Activated CD8-positive, alpha-beta memory T cell treated with anti-CD3 and anti-CD28 coated beads for 4 hours (primary cell): Measurements from ENCODE around the gene TST.

ENCODE experiments used
- DNase-seq, 2 donors: peaks; one replicate each; pipeline ENCODE4 v3.0.0-alpha.2; 2020; ENCODE audit warnings: low read depth in 2 of 2

Gene TST

GRCh38 chr22:37053310-37054055 lies 34.2 kb upstream of the TST start:
- DNase-seq = no peak

- DNase-seq = no peak
Measured at GRCh38 chr22:37052386-37053309, 33.4 kb upstream of the TST start.

GRCh38 chr22:37051391-37052385 lies 32.4 kb upstream of the TST start, which contains the start of gene KCTD17:
Gene KCTD17, plus strand, starts transcription at chr22:37051742. Its CDS starts 19 bp downstream, at chr22:37051761.
- DNase-seq = peak; percentile 35 to 55

DNA sequence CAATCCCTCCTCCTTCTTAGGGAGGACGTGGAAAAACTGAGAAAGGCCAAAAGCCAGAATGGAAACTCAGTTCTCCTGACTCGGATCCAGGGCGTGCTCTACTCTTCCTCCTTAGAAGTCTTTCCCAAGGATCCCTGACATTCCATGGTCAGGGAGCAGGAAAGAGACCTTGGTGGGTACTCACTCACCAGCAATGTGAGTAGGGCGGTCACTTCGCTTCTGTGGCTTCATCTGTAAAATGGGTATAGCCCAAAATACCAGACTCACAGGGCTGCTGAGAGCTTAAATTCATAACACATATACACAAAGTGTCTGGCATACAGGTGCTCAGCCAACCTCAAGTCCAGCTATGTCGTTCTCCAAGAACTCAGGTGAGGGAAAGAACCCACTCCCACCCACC lies 31.7 kb upstream of the TST start:
- no peak for DNase-seq

GRCh38 chr22:37049224-37049623 lies 30.0 kb upstream of the TST start:
- no peak for DNase-seq

DNA sequence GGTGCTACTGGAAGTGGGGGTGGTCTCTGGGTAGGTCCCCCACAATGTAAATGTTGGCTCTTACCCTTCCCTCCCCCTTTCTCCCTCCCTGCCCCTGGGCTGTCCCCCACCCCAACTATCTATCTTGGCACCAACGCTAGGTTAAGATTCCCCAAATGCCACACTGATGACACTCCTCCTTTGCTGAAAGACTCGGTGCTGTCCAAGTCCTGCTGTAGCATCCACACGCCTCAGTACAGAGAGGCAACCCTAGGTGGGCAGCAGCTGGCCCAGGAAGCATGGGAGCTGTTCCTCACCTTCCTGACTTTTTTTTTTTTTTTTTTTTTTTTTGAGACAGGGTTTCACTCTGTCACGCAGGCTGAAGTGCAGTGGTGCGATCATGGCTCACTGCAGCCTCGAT lies 28.9 kb upstream of the TST start:
- no peak for DNase-seq

GRCh38 chr22:37047006-37047405 lies 27.8 kb upstream of the TST start:
- no peak for DNase-seq

- DNase-seq = no peak
Measured at GRCh38 chr22:37046589-37046988, 27.3 kb upstream of the TST start.

DNA sequence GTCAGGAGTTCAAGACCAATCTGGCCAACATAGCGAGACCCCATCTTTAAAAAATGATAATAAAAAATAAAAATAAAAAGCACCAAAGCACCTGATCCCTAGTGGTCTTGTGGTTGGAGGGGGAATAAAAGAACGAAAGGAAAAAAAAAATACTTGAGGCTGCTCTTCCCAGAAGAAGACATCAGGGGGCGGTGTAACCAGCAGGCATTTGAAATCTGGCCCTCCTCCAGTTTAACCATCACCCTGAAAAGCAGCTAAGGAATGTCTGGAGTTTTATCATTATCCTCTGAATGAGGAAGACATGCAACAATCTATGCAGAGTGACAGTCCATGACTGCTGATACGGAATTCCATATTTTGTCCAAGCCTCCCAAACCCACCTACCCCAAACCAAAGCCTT lies 26.7 kb upstream of the TST start:
- DNase-seq = no peak

GRCh38 chr22:37044634-37045625 lies 25.7 kb upstream of the TST start:
- no peak for DNase-seq

DNA sequence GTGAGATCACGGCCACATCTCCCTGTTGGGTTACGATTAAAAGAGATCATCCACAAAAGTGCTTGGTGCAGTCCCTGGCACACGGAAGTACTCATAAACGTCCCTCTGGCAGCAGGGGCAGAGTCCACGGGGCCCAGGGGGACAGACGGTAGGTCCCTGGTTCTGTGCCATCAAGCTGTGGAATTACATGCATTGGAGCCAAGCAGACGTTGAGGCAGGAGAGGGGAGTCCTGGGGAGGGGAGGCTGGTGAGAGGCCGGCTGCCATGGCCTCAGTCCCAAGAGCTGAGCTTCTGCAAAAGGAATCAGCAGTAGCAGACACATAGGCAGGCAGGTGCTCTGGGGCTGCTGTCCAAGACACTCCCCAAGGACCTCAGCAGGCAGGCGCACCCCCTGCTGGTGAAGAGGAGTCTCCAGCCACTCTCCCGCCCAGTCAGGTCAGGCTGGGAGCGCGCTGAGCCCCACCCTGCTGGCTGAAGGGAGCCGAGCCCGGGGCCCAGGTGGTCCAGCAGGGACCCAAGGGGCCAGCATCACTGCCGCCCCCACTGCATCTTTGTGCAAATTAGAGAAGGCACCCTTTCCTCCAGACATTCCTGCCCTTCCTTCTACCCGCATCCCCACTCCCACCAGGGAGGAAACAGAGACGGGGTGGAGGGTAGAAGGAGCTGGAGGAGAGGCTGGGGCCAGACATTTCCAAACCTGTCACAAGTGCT lies 24.7 kb upstream of the TST start:
- no peak for DNase-seq

DNA sequence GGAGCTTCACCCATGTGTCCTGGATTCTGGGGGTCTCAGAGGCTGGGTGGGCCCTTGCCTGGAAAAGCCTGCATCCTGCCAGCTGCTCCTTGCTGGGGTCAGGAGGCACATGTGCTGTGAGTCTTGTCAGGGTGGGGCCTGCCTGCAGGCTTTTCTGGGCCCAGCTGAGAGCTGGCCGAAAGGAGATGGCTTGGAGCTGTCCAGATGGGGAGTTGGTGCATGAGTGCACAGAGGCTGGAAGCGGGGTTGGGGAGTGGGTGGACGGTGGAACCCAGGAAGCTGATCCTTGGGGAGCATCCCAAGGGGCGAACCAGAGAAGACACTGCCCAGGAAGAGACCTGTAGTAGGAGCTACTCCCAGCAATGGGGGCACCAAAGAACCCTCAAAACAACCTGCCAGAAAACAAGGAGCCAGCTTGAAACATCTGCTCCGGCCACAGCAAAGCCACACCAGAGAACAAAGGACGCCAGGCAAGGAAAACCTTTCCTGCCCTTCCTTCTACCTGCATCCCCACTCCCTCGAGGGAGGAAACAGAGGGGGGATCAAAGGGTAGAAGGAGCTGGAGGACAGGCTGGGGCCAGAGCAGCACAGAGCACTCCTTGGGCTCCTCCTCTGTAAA lies 24.1 kb upstream of the TST start:
- DNase-seq = no peak

- DNase-seq = no peak
Measured at GRCh38 chr22:37039466-37039865, 20.2 kb upstream of the TST start.

DNA sequence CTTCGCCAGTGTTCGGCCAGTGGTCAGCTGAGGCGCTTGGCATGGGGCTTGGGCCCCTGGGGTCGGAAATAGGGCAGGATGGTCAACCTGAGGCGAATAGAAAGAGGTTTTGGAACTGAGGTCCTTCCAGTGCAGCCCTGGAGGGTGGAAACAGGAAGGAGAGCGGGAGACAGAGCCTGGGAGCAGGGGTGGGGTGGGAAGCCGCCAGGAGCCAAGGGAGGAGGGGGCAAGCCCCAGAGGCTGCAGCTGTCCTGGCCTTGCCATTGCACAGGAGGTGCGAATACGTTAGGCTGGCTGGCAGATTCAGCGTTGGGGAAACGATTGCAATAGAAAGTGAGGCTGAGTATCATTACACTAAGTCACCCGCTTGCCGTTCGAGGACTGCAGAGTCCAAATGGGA lies 18.4 kb upstream of the TST start:
- no peak for DNase-seq

- no peak for DNase-seq
Measured at GRCh38 chr22:37036655-37037377, 17.6 kb upstream of the TST start.

DNA sequence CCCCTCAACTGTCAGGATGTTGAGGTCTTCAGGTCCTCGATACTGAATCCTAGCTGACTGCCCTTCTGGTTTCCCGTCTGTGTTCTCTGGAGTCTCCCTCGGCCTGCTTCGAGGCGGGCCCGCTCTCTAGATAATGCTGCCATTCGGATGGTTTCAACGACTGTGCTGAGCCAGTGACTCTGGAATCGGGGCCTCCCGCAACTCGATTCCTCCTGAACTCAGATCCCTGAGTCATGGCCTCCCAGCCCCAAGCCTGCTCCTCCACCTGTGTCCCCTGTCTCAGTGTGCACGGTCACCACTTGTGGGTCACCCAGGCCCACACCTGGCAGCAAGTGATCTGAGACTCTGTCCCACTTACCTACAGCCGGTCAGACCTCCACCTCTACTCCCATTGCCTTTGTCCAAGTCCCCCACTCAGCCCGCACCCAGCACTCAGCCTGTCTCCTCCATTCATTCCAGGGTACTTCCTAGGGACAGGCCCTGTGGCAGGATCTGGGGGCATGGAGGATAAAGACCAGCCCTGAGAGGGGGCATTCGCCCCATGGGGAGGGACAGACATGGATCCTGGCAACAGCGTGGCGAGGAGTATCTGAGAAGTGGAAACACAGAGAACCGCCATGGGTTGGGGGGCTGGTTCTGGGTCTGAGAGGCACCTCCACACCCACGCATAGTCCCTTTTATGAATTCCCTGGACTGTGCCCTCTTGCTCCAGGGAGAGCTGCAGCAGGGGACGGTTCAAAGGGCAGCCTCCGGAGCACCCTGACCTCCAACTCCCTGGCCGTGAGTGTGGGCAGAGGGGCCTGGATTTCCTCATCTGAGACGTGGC lies 14.6 kb upstream of the TST start:
- DNase-seq = no peak

- DNase-seq = no peak
Measured at GRCh38 chr22:37032535-37033460, 13.6 kb upstream of the TST start.
